ENCODE measurements around the gene ZNF438. TPM values are rescaled to one million over a fixed set of nuclear protein-coding genes. Genes with fewer than 3 reads are reported as not detected.

The ZNF438 gene
- total and polyA plus RNA-seq, 7 donors: 3.9 to 18.9 (median 11.9) TPM

DNA sequence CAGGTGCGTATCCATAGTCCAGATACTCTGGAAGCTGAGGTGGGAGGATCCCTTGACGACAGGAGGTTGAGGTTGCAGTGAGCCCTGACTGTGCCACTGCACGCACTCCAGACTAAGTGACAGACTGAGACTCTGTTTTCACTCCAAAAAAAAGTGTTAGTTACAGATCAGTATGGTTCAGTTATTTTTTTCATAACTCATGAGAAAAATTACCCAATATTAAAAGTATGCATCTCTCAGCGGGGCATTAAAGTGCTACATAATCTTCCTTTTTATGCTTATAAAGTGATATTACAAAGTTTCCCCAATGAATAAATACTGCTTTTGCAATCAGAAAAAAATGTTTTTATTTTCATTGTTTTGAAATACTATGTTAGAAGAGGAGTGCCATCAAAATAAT, 147.9 kb downstream of the ZNF438 start:
- Histone ChIP-seq H3K27ac (no peak overlapping the region), H3K4me1 (peaks cover 0 to 4% (median 0%) of the 10 kb centered on the region in 4 donors), H3K9me3 (no peaks in the 10 kb centered on the region), H3K4me3 (no peak overlapping the region), H3K27me3 (no peaks in the 10 kb centered on the region), H3K36me3 (no peaks in the 10 kb centered on the region)
- 73 to 87% methylated on average over 4 of the region's 4 CpGs for WGBS, 2 donors
- DNase-seq: no peak
- TF ChIP-seq EP300 (IDR thresholded peaks at IDR 0.05) (no peak), POLR2AphosphoS5 (IDR thresholded peaks at IDR 0.05) (no peak), POLR2A (IDR thresholded peaks at IDR 0.05) (no peak)
- TF ChIP-seq, protein P1, sequence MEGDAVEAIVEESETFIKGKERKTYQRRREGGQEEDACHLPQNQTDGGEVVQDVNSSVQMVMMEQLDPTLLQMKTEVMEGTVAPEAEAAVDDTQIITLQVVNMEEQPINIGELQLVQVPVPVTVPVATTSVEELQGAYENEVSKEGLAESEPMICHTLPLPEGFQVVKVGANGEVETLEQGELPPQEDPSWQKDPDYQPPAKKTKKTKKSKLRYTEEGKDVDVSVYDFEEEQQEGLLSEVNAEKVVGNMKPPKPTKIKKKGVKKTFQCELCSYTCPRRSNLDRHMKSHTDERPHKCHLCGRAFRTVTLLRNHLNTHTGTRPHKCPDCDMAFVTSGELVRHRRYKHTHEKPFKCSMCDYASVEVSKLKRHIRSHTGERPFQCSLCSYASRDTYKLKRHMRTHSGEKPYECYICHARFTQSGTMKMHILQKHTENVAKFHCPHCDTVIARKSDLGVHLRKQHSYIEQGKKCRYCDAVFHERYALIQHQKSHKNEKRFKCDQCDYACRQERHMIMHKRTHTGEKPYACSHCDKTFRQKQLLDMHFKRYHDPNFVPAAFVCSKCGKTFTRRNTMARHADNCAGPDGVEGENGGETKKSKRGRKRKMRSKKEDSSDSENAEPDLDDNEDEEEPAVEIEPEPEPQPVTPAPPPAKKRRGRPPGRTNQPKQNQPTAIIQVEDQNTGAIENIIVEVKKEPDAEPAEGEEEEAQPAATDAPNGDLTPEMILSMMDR (IDR thresholded peaks at IDR 0.05): no peak
- intact Hi-C loops (cut with DNase I): no loop called here

DNA sequence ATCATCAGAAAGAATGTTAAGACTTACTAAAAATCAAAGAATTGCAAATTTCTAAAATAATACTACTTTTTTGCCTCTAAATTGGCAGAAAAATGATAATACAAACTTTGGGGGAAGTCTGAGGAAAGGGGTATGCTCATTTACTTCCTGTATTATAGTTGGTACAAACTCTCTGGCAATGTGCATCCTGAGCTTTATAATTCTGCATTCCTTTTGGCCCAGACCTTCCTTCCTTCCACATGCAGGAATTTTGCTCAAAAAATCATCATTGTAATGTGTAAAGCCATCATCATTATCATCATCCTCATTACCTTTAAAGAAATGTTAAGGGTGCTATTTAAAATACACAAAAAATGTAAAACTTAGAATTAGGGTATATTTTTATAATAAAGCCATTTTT, 148.5 kb downstream of the ZNF438 start:
- no peaks in the 10 kb centered on the region for H3K36me3 ChIP-seq
- peaks cover 0 to 4% (median 0%) of the 10 kb centered on the region in 4 donors for H3K4me1 ChIP-seq
- no peak overlapping the region for H3K27ac ChIP-seq
- no peaks in the 10 kb centered on the region for H3K27me3 ChIP-seq
- no peak for TF ChIP-seq POLR2AphosphoS5 (IDR thresholded peaks at IDR 0.05)
- no peak for TF ChIP-seq POLR2A (IDR thresholded peaks at IDR 0.05)
- no peak for TF ChIP-seq EP300 (IDR thresholded peaks at IDR 0.05)
- TF ChIP-seq, protein P1 (IDR thresholded peaks at IDR 0.05): no peak
- DNase-seq: no peak
- no peaks in the 10 kb centered on the region for H3K9me3 ChIP-seq
- H3K4me3 ChIP-seq: no peak overlapping the region
- intact Hi-C loops (cut with DNase I): no loop called here

DNA sequence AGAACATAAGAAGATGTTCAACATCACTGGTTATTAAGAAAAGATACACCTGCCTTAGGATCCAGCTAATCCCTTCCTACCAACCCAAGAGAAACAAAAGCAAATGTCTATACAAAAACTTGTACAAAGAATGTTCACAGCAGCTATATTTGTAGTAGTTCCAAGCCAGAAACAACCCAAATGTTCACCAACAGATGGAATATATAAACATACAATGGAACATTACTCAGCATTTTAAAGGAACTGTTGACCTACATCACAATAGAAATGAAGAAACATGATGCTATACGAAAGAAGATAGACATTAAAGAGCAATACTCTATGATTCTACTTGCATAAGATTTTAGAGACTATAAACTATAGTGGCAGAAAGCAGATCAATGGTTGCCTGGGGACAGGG, 149.4 kb downstream of the ZNF438 start:
- Histone ChIP-seq H3K27ac (no peak overlapping the region), H3K27me3 (no peaks in the 10 kb centered on the region), H3K9me3 (no peaks in the 10 kb centered on the region), H3K36me3 (no peaks in the 10 kb centered on the region), H3K4me3 (no peak overlapping the region), H3K4me1 (peaks cover 0 to 4% (median 0%) of the 10 kb centered on the region in 4 donors)
- intact Hi-C loops (cut with DNase I): no loop called here
- DNase-seq: no peak
- WGBS, 2 donors: 0 to 45% methylated on average over 1 of the region's 1 CpG
- no peak for TF ChIP-seq POLR2A (IDR thresholded peaks at IDR 0.05)
- TF ChIP-seq POLR2AphosphoS5 (IDR thresholded peaks at IDR 0.05): no peak
- TF ChIP-seq, protein P1 (IDR thresholded peaks at IDR 0.05): no peak
- no peak for TF ChIP-seq EP300 (IDR thresholded peaks at IDR 0.05)

DNA sequence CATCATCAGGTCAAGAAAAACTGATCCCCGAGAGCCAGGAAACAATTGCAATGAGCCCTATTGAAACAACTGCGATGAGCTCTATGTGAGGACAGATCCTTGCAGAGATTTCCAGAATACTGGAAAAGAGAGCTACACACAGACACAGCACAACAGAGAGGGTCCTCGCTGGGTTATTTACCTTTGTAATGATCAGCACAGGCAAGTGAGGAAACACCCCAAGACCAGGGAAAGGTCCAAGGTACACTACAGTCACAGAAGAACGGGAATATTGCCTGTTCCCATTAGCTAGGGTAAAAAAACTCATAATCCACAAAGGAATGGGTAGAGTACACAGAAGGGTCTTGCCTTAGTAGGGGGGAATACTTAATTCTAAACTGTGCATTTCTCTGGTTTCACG, 152.7 kb downstream of the ZNF438 start:
- intact Hi-C loops (cut with DNase I): no loop called here
- no peak for DNase-seq
- Histone ChIP-seq H3K4me1 (peaks cover 0 to 4% (median 0%) of the 10 kb centered on the region in 4 donors), H3K27ac (no peak overlapping the region), H3K9me3 (no peaks in the 10 kb centered on the region), H3K36me3 (peaks cover 0 to 8% (median 0%) of the 10 kb centered on the region in 4 donors), H3K4me3 (no peak overlapping the region), H3K27me3 (no peaks in the 10 kb centered on the region)
- TF ChIP-seq POLR2A (IDR thresholded peaks at IDR 0.05): no peak
- TF ChIP-seq, protein P1 (IDR thresholded peaks at IDR 0.05): no peak
- no peak for TF ChIP-seq EP300 (IDR thresholded peaks at IDR 0.05)
- no peak for TF ChIP-seq POLR2AphosphoS5 (IDR thresholded peaks at IDR 0.05)
- WGBS, 2 donors: 91 to 93% methylated on average over 5 of the region's 5 CpGs

DNA sequence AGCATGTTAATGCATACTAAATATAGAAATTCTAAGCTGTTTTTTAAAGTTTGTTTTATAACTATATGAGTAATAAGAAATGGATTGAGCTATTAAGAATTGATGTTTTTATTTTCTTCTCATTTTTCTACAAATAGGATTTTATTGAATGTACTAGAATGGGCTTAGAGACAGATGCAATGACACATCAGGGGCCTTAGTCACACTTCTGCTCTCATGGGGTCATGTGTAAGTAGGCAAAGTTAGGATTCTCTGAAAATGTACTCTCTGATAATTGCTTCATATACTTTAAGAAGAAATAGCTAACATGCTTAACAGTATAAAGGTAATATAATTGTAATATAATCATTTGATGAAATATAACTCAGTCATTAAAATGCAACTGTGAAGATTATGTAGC, 154.6 kb downstream of the ZNF438 start:
- Histone ChIP-seq H3K4me1 (peaks cover 0 to 1% (median 0%) of the 10 kb centered on the region in 4 donors), H3K9me3 (no peaks in the 10 kb centered on the region), H3K36me3 (peaks cover 0 to 8% (median 0%) of the 10 kb centered on the region in 4 donors), H3K4me3 (no peak overlapping the region), H3K27ac (no peak overlapping the region), H3K27me3 (no peaks in the 10 kb centered on the region)
- TF ChIP-seq POLR2A (IDR thresholded peaks at IDR 0.05) (no peak), EP300 (IDR thresholded peaks at IDR 0.05) (no peak), POLR2AphosphoS5 (IDR thresholded peaks at IDR 0.05) (no peak)
- TF ChIP-seq, protein P1 (IDR thresholded peaks at IDR 0.05): no peak
- DNase-seq: no peak
- intact Hi-C loops (cut with DNase I): no loop called here

Data from sigmoid colon (tissue), 7 donors.